GM23248 (cell line): ENCODE results near the gene MUSK.

ENCODE experiments used
- EZH2 ChIP-seq: fragments of 200-600 bp; sonication (generic); IDR thresholded peaks from 2 replicates; pipeline ENCODE4 v1.6.1; 2018; ENCODE audit warnings: antibody characterized with exemption, mild to moderate bottlenecking; ENCODE audit not compliant: insufficient read depth, poor library complexity, severe bottlenecking
- EZH2phosphoT487 ChIP-seq: fragments of 200-600 bp; sonication (generic); IDR thresholded peaks from 2 replicates; pipeline ENCODE4 v1.6.1; 2018; ENCODE audit warnings: antibody characterized with exemption, moderate library complexity, mild to moderate bottlenecking, low read depth; ENCODE audit not compliant: insufficient read depth

- TF ChIP-seq EZH2 = no peak
- no peak for TF ChIP-seq EZH2phosphoT487
These were observed 84.2 kb downstream of the MUSK start for GRCh38 chr9:110752766-110753165.
